NCI-H187 (cell line): ENCODE measurements around the gene AKR1B1.

Source experiments
- DNase-seq, 2 experiments: peaks; one replicate each; lab custom pipeline; 2025; lab: John Stamatoyannopoulos, UW

Gene AKR1B1

DNA sequence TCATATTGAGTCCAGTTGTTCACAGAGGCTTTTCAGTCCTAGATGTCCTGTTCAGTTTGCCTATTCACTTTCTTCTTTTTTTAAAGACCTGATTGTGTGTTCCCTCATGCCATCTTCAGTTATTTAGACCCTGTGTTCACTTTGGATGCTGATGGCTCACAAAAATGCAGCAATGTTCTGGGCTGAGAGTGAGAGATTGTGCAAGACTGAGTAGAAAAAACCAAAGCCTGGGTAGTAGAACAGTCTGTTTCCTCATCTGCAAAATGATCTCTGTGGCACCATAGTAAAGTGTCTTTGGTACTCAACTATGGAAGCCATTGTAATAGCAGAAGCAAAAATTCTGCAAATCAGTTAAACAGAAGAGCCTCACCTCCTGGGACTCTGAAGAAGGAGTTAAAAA lies 43.2 kb downstream of the AKR1B1 start:
- DNase-seq: no peak

DNA sequence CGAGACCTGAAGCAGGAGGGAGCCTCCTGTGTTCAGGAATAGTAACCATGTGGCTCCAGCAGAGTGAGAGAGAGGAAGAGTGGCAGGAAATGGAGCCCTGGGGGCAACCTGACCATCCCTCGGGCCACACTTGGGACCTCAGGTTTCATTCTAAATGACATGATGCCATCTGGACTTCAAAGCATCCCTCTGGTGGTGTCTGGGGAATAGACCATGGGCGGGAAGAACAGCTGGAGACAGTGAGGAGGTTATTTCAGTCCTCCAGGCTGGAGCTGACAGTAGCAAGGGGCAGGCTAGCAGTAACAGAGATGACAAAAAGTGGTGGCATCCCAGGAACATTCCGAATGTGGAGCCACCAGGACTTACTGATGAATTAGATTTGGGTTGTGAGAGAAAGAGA lies 44.8 kb downstream of the AKR1B1 start:
- DNase-seq: no peak

DNA sequence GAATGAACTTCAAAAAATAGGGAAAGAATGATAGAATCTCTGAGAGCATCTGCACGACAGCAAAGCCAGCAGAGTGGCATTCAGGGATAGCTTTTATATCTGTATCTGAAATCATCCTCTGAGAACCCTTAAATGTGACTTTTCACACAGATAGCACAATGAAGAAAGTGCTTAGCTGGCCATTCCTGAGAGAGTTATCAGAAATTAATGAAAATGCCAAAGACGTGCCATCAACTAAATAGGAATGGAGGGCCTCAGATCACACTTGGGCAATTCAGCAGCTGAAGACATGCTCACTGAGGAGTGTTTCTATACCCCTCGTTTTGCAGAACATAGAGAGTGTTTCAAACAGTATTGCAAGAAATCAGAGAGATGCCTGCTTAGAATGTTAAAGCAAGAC lies 51.6 kb downstream of the AKR1B1 start:
- no peak for DNase-seq

- no peak for DNase-seq
These were observed 52.5 kb downstream of the AKR1B1 start for GRCh38 chr7:134406431-134406830.

GRCh38 chr7:134405299-134405698 lies 53.6 kb downstream of the AKR1B1 start:
- no peak for DNase-seq

GRCh38 chr7:134403062-134403461 lies 55.8 kb downstream of the AKR1B1 start:
- no peak for DNase-seq

DNA sequence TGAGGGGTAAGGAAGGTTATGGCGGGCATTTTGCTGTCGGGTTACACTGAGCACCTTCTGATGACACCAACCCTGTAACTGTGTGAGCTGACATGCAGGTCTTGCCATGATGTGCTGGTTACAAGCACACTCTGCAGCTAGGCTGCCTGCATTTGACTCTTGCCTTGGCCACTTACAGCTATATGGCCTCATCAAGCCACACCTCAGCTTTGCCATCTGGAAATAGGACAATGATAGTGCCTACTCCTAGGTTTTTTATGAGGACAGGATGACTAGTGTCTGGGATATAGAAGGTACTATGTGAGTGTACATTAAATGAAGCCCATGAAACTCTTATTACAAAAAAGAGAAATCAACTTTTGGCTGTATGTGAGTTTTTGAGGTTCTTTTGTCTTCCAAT lies 58.0 kb downstream of the AKR1B1 start:
- no peak for DNase-seq

GRCh38 chr7:134396031-134396430 lies 62.9 kb downstream of the AKR1B1 start:
- no peak for DNase-seq

DNA sequence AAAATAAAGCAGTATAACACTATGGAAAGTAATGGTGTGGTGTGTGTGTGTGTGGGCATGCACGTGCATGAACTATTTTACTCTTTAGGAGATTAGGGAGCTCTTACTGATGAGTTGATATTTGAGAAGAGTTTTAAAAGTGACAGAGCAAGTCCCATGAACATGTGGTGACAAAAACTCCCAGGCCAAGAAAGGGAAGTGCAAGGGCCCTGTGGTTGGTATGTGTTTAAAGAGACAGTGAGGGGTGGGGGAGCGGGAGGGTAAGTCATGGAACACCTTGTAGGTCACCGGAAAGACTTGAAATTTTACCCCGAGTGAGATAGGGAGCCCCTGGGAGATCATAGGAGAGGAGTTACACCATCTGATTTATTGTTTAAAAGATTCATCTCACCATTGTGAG lies 63.3 kb downstream of the AKR1B1 start:
- DNase-seq: no peak

GRCh38 chr7:134394056-134394455 lies 64.8 kb downstream of the AKR1B1 start:
- DNase-seq: no peak
